Pancreas (tissue), 10 donors: ENCODE data around the gene TTC23. TPM values are rescaled to one million over a fixed set of nuclear protein-coding genes. Genes with fewer than 3 reads are reported as not detected.

ENCODE experiments used
- ATAC-seq, 4 donors: fragments of 200-7000 bp; cut with Tn5 transposase; one replicate each; pipeline versions ENCODE4 v1.8.0 to v1.9.1; 2020; ENCODE audit warnings: mild to moderate bottlenecking in 4 of 4, moderate library complexity in 4 of 4
- DNase-seq, 6 donors: peaks; one replicate each; pipeline ENCODE4 v3.0.0-alpha.2; 2020
- FAIRE-seq: peaks from 2 replicates; lab custom pipeline; 2012; peaks lifted over from hg19 to GRCh38; lab: Jason Lieb, UNC
- H3K27ac ChIP-seq, 4 donors: fragments of 200-600 bp; sonication (generic); 1 replicate in 3 of 4; 2 replicates in 1 of 4; pipeline versions ENCODE4 v1.5.0 to v1.8.0; 2020
- H3K27me3 ChIP-seq, 4 donors: fragments of 200-600 bp; one replicate each; pipeline ENCODE4 v1.8.0; 2021
- H3K36me3 ChIP-seq, 3 donors: fragments of 200-600 bp; sonication (generic) in 1 of 3; one replicate each; pipeline versions ENCODE4 v1.5.0 to v1.8.0; 2020 to 2021
- H3K4me1 ChIP-seq, 3 donors: fragments of 200-600 bp; one replicate each; pipeline ENCODE4 v1.8.0; 2021
- H3K4me3 ChIP-seq, 4 donors: fragments of 200-600 bp; sonication (generic) in 2 of 4; one replicate each; pipeline versions ENCODE4 v1.5.0 to v1.8.0; 2020 to 2021
- H3K9me3 ChIP-seq, 4 donors: fragments of 200-600 bp; one replicate each; pipeline ENCODE4 v1.8.0; 2021
- CTCF ChIP-seq, 4 donors: fragments of 200-600 bp; sonication (generic) in 3 of 4; IDR thresholded peaks; one replicate each; pipeline versions ENCODE4 v1.5.0 to v1.8.0; 2021; ENCODE audit warnings: antibody characterized with exemption in 4 of 4
- WGBS, 2 donors: extraction: QIAGEN DNeasy Blood & Tissue Kit; methylation state at CpG; one replicate each; pipeline ENCODE4 v1.1.7; 2013; 5-methylcytosine and 5-hydroxymethylcytosine counted together
- intact Hi-C, 3 donors: fragments of 100-400 bp; cut with DNase I; formaldehyde crosslinking; loops; one replicate each; pipeline versions ENCODE4 v1.11.1 to v1.14.2; 2022
- polyA plus RNA-seq, 2 donors: library from polyadenylated mRNA; stranded (reverse); fragments of 200-250 nt; gene quantifications; one replicate each; pipeline ENCODE4 v1.2.3, GENCODE V29; 2013
- total RNA-seq, 6 donors: library from RNA; stranded (reverse); fragmentation: NEBNext Ultra II Directional in 4 of 6; extraction: Animal tissue kit (Norgen Biotek cat#: 25700) in 4 of 6; gene quantifications; one replicate each; pipeline versions ENCODE4 v1.2.1 to v1.2.4, GENCODE V29; 2021 to 2023
- donor health status: healthy with polysubstance abuse.
- donor health status: DM: no; HTN: no; CAD: no; lungs with moderate emphysema.
- donor health status: DM: no; HTN: no; CAD: no.
- donor health status: control.
- donor health status: control.
- donor health status: Bipolar disorder and iron deficiency.
- donor health status: DM: yes; HTN: yes; CAD: no.
- donor health status: DM: no; HTN: no; CAD: no.
- donor health status: DM: no; HTN: no; CAD: no.
- donor health status: DM: yes; HTN: yes; CAD: no.

The TTC23 gene
- total and polyA plus RNA-seq, 8 donors = 5.5 to 13.5 (median 7.8) TPM

- intact Hi-C loops = no loop called here
- ATAC-seq (no peak), DNase-seq (no peak), FAIRE-seq (no peak)
- Histone ChIP-seq H3K9me3 (no peaks in the 10 kb centered on the region), H3K36me3 (no peaks in the 10 kb centered on the region), H3K27me3 (no peaks in the 10 kb centered on the region), H3K4me1 (peaks cover 0 to 10% (median 7%) of the 10 kb centered on the region in 3 donors), H3K27ac (no peak overlapping the region), H3K4me3 (no peak overlapping the region)
- WGBS, 2 donors = 77 to 81% methylated on average over 3 of the region's 3 CpGs
- no peak for TF ChIP-seq CTCF (IDR thresholded peaks at IDR 0.05)
Measured at GRCh38 chr15:99127773-99128172, 121.6 kb downstream of the TTC23 start.

GRCh38 chr15:99126930-99127329 lies 122.5 kb downstream of the TTC23 start:
- TF ChIP-seq CTCF (IDR thresholded peaks at IDR 0.05) = no peak
- Histone ChIP-seq H3K4me1 (peaks cover 0 to 10% (median 7%) of the 10 kb centered on the region in 3 donors), H3K4me3 (no peak overlapping the region), H3K9me3 (no peaks in the 10 kb centered on the region), H3K27me3 (no peaks in the 10 kb centered on the region), H3K36me3 (no peaks in the 10 kb centered on the region), H3K27ac (no peak overlapping the region)
- no peak for ATAC-seq
- DNase-seq = no peak
- 94 to 98% methylated on average over 3 of the region's 3 CpGs for WGBS, 2 donors
- no peak for FAIRE-seq
- intact Hi-C loops = no loop called here

GRCh38 chr15:99126131-99126588 lies 123.2 kb downstream of the TTC23 start:
- 95 to 96% methylated on average over 7 of the region's 7 CpGs for WGBS, 2 donors
- no peaks in the 10 kb centered on the region for H3K36me3 ChIP-seq
- no peak for TF ChIP-seq CTCF (IDR thresholded peaks at IDR 0.05)
- ATAC-seq (no peak), FAIRE-seq (no peak), DNase-seq (no peak)
- no peak overlapping the region for H3K4me3 ChIP-seq
- H3K27ac ChIP-seq = no peak overlapping the region
- H3K27me3 ChIP-seq = no peaks in the 10 kb centered on the region
- H3K9me3 ChIP-seq = no peaks in the 10 kb centered on the region
- intact Hi-C loops = no loop called here
- peaks cover 0 to 10% (median 7%) of the 10 kb centered on the region in 3 donors for H3K4me1 ChIP-seq

- Histone ChIP-seq H3K27me3 (no peaks in the 10 kb centered on the region), H3K9me3 (no peaks in the 10 kb centered on the region), H3K27ac (no peak overlapping the region), H3K36me3 (no peaks in the 10 kb centered on the region), H3K4me1 (peaks cover 0 to 10% (median 7%) of the 10 kb centered on the region in 3 donors), H3K4me3 (no peak overlapping the region)
- no peak for FAIRE-seq
- no peak for DNase-seq
- ATAC-seq = no peak
- intact Hi-C loops = no loop called here
- no peak for TF ChIP-seq CTCF (IDR thresholded peaks at IDR 0.05)
- WGBS, 2 donors = 86 to 90% methylated on average over 29 of the region's 29 CpGs
Measured at GRCh38 chr15:99125061-99125891, 124.1 kb downstream of the TTC23 start.

- no peak overlapping the region for H3K27ac ChIP-seq
Measured at GRCh38 chr15:99124641-99125040, 124.7 kb downstream of the TTC23 start.

More at GRCh38 chr15:99124641-99125040, 124.7 kb downstream of the TTC23 start:
- WGBS, 2 donors = 84 to 88% methylated on average over 8 of the region's 8 CpGs
- no peaks in the 10 kb centered on the region for H3K36me3 ChIP-seq
- no peaks in the 10 kb centered on the region for H3K9me3 ChIP-seq
- no peak for TF ChIP-seq CTCF (IDR thresholded peaks at IDR 0.05)
- H3K4me3 ChIP-seq = no peak overlapping the region
- ATAC-seq (no peak), DNase-seq (no peak), FAIRE-seq (no peak)
- peaks cover 0 to 10% (median 7%) of the 10 kb centered on the region in 3 donors for H3K4me1 ChIP-seq
- no peaks in the 10 kb centered on the region for H3K27me3 ChIP-seq
- intact Hi-C loops = no loop called here
